ENCODE results near the gene LRRC47. TPM values are rescaled to one million over a fixed set of nuclear protein-coding genes. Genes with fewer than 3 reads are reported as not detected.

Gene LRRC47
- total and polyA plus RNA-seq, 2 of the 13 experiments (the other 11 are each of a cell fraction or from before 2014, with no cell fraction given), result 18.3 to 52.5 TPM

- peak; percentile 61; the same call in 1 of the 2 replicates for TF ChIP-seq ZNF878 (CRISPR knock-in tag; IDR thresholded peaks at IDR 0.05)
- no peak for TF ChIP-seq FOXP4 (CRISPR knock-in tag; IDR thresholded peaks at IDR 0.05)
- no peak for TF ChIP-seq DMTF1 (CRISPR knock-in tag; IDR thresholded peaks at IDR 0.05)
- no peak for TF ChIP-seq THAP9 (CRISPR knock-in tag; IDR thresholded peaks at IDR 0.05; ENCODE audit: borderline replicate concordance)
- TF ChIP-seq FOXK1 (CRISPR knock-in tag; IDR thresholded peaks at IDR 0.05; ENCODE audit: borderline replicate concordance, low read depth), result no peak
- no peak for TF ChIP-seq ZNF780A (CRISPR knock-in tag; IDR thresholded peaks at IDR 0.05)
- TF ChIP-seq ZNF781 (CRISPR knock-in tag; IDR thresholded peaks at IDR 0.05; ENCODE audit: borderline replicate concordance, not compliant biosample characterization), result peak; percentile 34
- no peak; the same call in 1 of the 2 replicates for TF ChIP-seq ZNF414 (CRISPR knock-in tag; IDR thresholded peaks at IDR 0.05)
- no peak for TF ChIP-seq HIC2 (CRISPR knock-in tag; IDR thresholded peaks at IDR 0.05; ENCODE audit: low read depth)
- no peak for TF ChIP-seq ZNF17 (CRISPR knock-in tag; IDR thresholded peaks at IDR 0.05)
- no peak for TF ChIP-seq SSRP1 (CRISPR knock-in tag; IDR thresholded peaks at IDR 0.05)
- peak; percentile 54 for TF ChIP-seq POLR2AphosphoS5 (IDR thresholded peaks at IDR 0.05; ENCODE audit: low read depth, low read length)
- TF ChIP-seq ZNF12 (CRISPR knock-in tag; IDR thresholded peaks at IDR 0.05), result no peak
- TF ChIP-seq FOXA3 (CRISPR knock-in tag; IDR thresholded peaks at IDR 0.05), result no peak
- no peak; the same call in 1 of the 2 replicates for TF ChIP-seq TERF1 (CRISPR knock-in tag; IDR thresholded peaks at IDR 0.05)
- no peak for TF ChIP-seq PCBP1 (IDR thresholded peaks at IDR 0.05; ENCODE audit: borderline replicate concordance, low read depth, low read length)
- no peak for TF ChIP-seq ZFP36L2 (CRISPR knock-in tag; IDR thresholded peaks at IDR 0.05)
- no peak for TF ChIP-seq HHEX (CRISPR knock-in tag; IDR thresholded peaks at IDR 0.05)
These were observed 24.1 kb downstream of the LRRC47 start (continued) for GRCh38 chr1:3772027-3772714.
